Femur (tissue), 1 donor: Measurements from ENCODE around the gene RPS5.
"Not testable (repeated sequence)": the region's sequence is repeated elsewhere in the genome, so short reads cannot be mapped to it uniquely, and the experiment has no call there.

Experiments used
- DNase-seq: peaks from one replicate; pipeline ENCODE4 v3.0.0-alpha.2; 2017

RPS5 gene

GRCh38 chr19:58407658-58408151 lies 20.6 kb downstream of the RPS5 start:
- peak; percentile 29 for DNase-seq

GRCh38 chr19:58408152-58409009 lies 21.3 kb downstream of the RPS5 start, which contains the start of gene ZNF584:
Gene ZNF584 (plus strand): TSS chr19:58408649. CDS start chr19:58409148, 499 bp downstream.
- DNase-seq = peak; percentile 97

DNA sequence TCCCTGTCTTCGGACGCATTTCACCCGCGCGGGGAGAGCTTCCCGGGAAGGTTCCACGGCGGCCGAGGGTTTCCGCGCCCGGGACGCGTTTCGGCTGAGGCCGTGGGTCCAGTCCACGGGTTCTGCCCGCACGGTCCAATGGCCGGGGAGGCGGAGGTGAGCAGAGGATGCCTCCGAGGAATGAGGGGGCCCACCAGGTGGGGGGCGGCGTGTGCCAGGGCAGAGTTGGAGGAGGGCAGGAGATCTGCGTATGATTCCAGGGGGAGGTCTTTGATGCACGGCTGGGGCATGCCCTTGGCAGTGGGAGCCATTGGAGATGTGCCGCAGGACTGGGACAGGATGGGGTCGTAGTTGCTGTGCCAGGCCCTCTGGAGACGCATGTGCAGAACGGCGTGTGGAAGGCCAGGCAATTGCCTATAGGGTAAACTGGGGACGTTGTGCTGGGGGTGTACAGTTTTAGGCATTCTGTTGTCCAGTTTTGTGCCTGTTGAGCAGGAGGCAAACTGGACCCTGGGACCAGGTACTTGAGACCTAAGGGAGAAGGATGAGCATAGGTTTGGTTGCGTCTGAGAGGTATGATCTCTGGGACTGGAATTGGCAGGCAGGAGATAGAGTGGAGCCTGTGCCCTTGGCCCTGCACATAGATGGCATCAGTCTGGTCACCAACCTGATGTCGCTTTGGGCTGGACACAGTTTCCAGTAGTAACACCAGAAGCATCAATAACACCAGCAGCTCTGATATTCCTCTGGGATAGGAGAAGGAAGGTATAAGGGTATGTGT lies 22.1 kb downstream of the RPS5 start:
- peak; percentile 49 for DNase-seq

DNA sequence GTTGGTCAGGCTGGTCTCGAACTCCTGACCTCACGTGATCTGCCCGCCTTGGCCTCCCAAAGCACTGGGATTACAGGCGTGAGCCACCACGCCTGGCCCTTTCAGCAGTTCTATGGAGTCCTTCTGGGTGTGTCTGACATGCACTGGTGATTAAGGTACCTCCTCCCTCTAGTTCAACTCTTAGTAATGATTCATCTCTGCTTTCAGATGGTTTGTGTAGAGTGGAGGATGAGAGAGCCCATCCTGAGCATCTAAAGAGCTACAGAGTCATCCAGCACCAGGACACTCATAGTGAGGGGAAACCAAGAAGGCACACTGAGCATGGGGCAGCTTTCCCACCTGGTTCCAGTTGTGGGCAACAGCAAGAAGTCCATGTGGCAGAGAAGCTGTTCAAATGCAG lies 29.5 kb downstream of the RPS5 start:
- no peak for DNase-seq

- no peak for DNase-seq
Measured at GRCh38 chr19:58417071-58417470, 30.0 kb downstream of the RPS5 start.

- no peak for DNase-seq
Measured at GRCh38 chr19:58428617-58429016, 41.5 kb downstream of the RPS5 start.

GRCh38 chr19:58429745-58430144 lies 42.7 kb downstream of the RPS5 start:
- no peak for DNase-seq

- no peak for DNase-seq
Measured at GRCh38 chr19:58434217-58434616, 47.1 kb downstream of the RPS5 start.

GRCh38 chr19:58439576-58440554 lies 52.8 kb downstream of the RPS5 start, which contains the start of gene ZNF132:
Gene ZNF132 (minus strand): TSS chr19:58440153. CDS start chr19:58439821, 332 bp downstream.
- peak; percentile 99 for DNase-seq

- peak; percentile 34 for DNase-seq
Measured at GRCh38 chr19:58440556-58440955, 53.5 kb downstream of the RPS5 start.

- not testable (repeated sequence) for DNase-seq
Measured at GRCh38 chr19:58442986-58443385, 55.9 kb downstream of the RPS5 start.
